OCI-LY7 (cell line): ENCODE measurements around the gene GRIP1.
A peak's percentile ranks its signal among the peaks of the same experiment; 100 is the strongest.

Experiments
- EZH2phosphoT487 ChIP-seq: fragments of 200-600 bp; sonication (generic); IDR thresholded peaks from 2 replicates; pipeline ENCODE4 v1.6.1; 2018; ENCODE audit warnings: low read depth, borderline replicate concordance, mild to moderate bottlenecking, mixed run types, antibody characterized with exemption, low read length, moderate library complexity, mixed read lengths
- TF ChIP-seq, protein P1 (sequence below): fragments of 200-600 bp; sonication (generic); conservative IDR thresholded peaks from 2 replicates; pipeline ENCODE4 v1.5.1; 2014; ENCODE audit warnings: mild to moderate bottlenecking, antibody characterized with exemption, low read length, moderate library complexity, mixed read lengths

DNA sequence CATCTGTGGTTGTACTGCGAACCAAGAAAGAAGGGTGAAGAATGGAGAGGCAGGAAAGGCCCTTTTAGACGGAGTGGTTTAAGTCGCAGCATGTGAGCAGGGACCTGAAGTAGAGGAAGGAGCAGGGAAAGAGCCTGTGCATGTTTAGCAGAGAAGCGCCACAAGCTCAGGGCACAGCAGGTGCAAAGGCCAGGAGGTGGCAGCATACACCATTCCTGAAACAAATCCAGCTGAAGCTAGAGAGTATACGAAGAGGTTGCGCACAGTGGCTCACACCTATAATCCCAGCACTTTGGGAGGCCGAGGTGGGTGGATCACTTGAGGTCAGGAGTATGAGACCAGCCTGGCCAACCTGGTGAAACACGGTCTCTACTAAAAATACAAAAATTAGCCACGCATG is 326.7 kb downstream of the GRIP1 start:
- TF ChIP-seq, protein P1, sequence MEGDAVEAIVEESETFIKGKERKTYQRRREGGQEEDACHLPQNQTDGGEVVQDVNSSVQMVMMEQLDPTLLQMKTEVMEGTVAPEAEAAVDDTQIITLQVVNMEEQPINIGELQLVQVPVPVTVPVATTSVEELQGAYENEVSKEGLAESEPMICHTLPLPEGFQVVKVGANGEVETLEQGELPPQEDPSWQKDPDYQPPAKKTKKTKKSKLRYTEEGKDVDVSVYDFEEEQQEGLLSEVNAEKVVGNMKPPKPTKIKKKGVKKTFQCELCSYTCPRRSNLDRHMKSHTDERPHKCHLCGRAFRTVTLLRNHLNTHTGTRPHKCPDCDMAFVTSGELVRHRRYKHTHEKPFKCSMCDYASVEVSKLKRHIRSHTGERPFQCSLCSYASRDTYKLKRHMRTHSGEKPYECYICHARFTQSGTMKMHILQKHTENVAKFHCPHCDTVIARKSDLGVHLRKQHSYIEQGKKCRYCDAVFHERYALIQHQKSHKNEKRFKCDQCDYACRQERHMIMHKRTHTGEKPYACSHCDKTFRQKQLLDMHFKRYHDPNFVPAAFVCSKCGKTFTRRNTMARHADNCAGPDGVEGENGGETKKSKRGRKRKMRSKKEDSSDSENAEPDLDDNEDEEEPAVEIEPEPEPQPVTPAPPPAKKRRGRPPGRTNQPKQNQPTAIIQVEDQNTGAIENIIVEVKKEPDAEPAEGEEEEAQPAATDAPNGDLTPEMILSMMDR: peak; percentile 70
- no peak for TF ChIP-seq EZH2phosphoT487
